Mesendoderm (in vitro differentiated cells): ENCODE results near the gene DTNB.

Source experiments
- DNase-seq: peaks from one replicate; pipeline ENCODE4 v3.0.0; 2013
- H2AK5ac ChIP-seq: 2 replicates; pipeline ENCODE4 v1.6.1; 2013; ENCODE audit warnings: low read length, inconsistent platforms
- H2BK120ac ChIP-seq: 2 replicates; pipeline ENCODE4 v1.6.1; 2013; ENCODE audit warnings: low read depth, mild to moderate bottlenecking, low read length, moderate library complexity, mixed read lengths
- H2BK15ac ChIP-seq: replicated peaks from 2 replicates; pipeline ENCODE4 v1.6.1; 2013; ENCODE audit warnings: low read depth, mild to moderate bottlenecking, moderate library complexity
- H2BK5ac ChIP-seq: 2 replicates; pipeline ENCODE4 v1.6.1; 2013; ENCODE audit warnings: low read length, inconsistent platforms
- H3K18ac ChIP-seq: 2 replicates; pipeline ENCODE4 v1.6.1; 2013; ENCODE audit warnings: mild to moderate bottlenecking, low read length, mixed read lengths
- H3K23ac ChIP-seq: one replicate; pipeline ENCODE4 v1.6.1; 2013; ENCODE audit warnings: low read length
- H3K27ac ChIP-seq: 2 replicates; pipeline ENCODE4 v1.5.1; 2013; ENCODE audit warnings: low read depth, mild to moderate bottlenecking, inconsistent platforms, low read length, moderate library complexity
- H3K27me3 ChIP-seq: 2 replicates; pipeline ENCODE4 v1.6.1; 2013; ENCODE audit warnings: low read length, control low read depth, mild to moderate bottlenecking, inconsistent platforms; ENCODE audit not compliant: insufficient read depth, poor library complexity
- H3K36me3 ChIP-seq: 2 replicates; pipeline ENCODE4 v1.6.1; 2013; ENCODE audit warnings: low read length, inconsistent platforms; ENCODE audit not compliant: control insufficient read depth, insufficient read depth
- H3K4ac ChIP-seq: one replicate; pipeline ENCODE4 v1.6.1; 2013; ENCODE audit warnings: low read depth, mild to moderate bottlenecking, low read length, moderate library complexity
- H3K4me1 ChIP-seq: 2 replicates; pipeline ENCODE4 v1.6.1; 2013; ENCODE audit warnings: low read depth, low read length, inconsistent platforms; ENCODE audit not compliant: control insufficient read depth
- H3K4me2 ChIP-seq: 2 replicates; pipeline ENCODE4 v1.6.1; 2013; ENCODE audit warnings: low read length
- H3K4me3 ChIP-seq: 2 replicates; pipeline ENCODE4 v1.5.1; 2013; ENCODE audit warnings: mild to moderate bottlenecking, low read length
- H3K56ac ChIP-seq: one replicate; pipeline ENCODE4 v1.6.1; 2013; ENCODE audit warnings: low read length
- H3K79me1 ChIP-seq: 2 replicates; pipeline ENCODE4 v1.6.1; 2013; ENCODE audit warnings: low read length, inconsistent platforms
- H3K79me2 ChIP-seq: 2 replicates; pipeline ENCODE4 v1.6.1; 2013; ENCODE audit warnings: mild to moderate bottlenecking, low read length; ENCODE audit not compliant: control insufficient read depth, insufficient read depth
- H3K9ac ChIP-seq: 2 replicates; pipeline ENCODE4 v1.6.1; 2013; ENCODE audit warnings: low read length, inconsistent platforms
- H4K5ac ChIP-seq: one replicate; pipeline ENCODE4 v1.6.1; 2013; ENCODE audit warnings: low read length
- H4K8ac ChIP-seq: one replicate; pipeline ENCODE4 v1.6.1; 2013; ENCODE audit warnings: low read depth, mild to moderate bottlenecking, control low read depth, low read length, moderate library complexity
- WGBS: extraction: QIAGEN DNeasy Blood & Tissue Kit; methylation state at CpG from one replicate; pipeline ENCODE4 v1.1.7; 2013; ENCODE audit warnings: low lambda C conversion rate, missing lambda C conversion rate; ENCODE audit not compliant: insufficient coverage; ENCODE audit errors: extremely low coverage; 5-methylcytosine and 5-hydroxymethylcytosine counted together

DTNB gene

DNA sequence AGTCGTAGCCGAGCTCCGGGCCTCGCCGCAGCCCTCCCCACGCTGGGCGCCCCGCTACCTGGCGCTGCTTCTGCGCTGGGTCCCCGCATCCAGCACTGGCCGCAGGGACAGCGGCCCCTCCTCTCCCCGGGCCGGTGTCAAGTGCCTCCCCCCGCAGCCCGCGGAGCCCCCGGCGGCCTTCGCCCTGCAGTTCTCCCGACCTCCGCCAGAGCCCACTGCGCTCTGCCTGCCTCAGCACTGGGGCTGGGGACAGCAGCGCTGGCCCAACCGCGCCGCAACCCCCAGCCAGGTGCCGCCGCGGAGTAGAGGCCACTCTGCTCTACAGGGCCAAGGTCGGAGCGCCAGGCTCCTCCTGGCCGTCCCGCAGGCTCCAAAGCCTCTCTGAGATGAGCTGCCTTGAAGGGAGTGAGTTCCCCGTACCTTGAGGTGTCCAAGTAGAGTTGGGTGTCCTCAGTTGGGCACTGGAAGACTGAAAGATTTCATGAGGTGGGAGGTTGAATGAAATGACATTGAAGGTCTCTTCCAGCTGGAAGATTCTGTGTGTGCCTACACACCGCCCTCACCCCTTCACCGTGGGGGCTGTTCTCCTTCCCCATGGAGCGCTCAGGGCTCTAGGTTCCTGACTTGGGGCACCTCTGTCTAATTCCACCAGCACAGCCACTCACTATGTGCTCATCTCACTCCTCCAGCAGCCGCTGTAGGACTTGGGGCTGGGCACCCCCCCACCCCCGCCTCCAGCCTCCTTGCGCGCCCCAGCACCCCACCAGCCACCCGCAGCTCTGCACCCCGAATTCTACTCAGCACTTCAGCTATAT is 330.8 kb downstream of the DTNB start:
- Histone ChIP-seq H2BK15ac (no peak overlapping the region), H3K4ac (no peak overlapping the region), H3K9ac (peak overlapping the region; percentile 48), H3K4me1 (peaks cover 2% of the 10 kb centered on the region), H2AK5ac (no peak overlapping the region), H3K79me2 (no peaks in the 10 kb centered on the region), H3K23ac (peak overlapping the region; percentile 66), H4K5ac (no peak overlapping the region), H3K79me1 (no peaks in the 10 kb centered on the region), H3K27ac (no peak overlapping the region), H3K36me3 (no peaks in the 10 kb centered on the region), H3K56ac (peak overlapping the region; percentile 67), H3K4me2 (peak overlapping the region; percentile 71), H3K18ac (peak overlapping the region; percentile 13), H2BK5ac (no peak overlapping the region), H4K8ac (no peak overlapping the region), H2BK120ac (no peak overlapping the region), H3K27me3 (no peaks in the 10 kb centered on the region), H3K4me3 (peak overlapping the region; percentile 19)
- peak; percentile 95 for DNase-seq
- no CpG with 5 or more reads among the region's 45 CpGs for WGBS

DNA sequence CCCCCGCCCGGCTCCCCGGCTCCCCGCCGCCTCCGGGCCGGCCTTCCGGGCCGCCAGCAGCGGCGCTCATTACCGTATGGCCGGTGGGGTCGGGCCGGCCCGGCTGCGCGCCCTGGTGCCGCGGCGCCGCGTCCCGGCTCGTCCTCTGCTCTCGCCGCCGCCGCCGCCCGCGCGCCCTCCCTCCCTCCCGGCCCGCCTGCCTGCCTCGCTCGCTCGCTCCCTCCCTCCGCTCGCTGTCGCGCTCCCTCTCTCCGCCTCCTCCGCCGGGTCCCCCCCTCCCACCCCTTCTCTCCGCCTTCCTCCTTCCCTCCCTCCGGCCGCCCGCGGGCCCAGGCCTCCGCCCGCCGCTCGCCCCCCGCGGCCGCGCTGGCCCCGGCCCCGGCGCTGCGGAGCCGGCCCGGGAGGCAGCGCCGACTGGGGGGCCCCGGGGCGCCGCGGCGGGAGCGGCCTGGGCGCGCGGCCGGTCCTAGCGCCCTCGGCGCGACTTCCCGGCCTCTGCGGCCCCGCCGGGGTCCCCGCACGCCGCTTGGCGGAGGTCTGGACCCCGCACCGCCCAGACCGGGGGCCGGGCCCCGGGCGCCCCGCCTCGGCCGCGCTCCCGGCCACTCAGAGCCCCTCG is 331.5 kb downstream of the DTNB start, which contains the start of gene DNMT3A:
TSS of gene DNMT3A (minus strand) at position 173 of the 619 bp plus-strand sequence. CDS start 27,941 bp downstream, outside the sequence.
- Histone ChIP-seq H3K79me1 (peaks cover 3% of the 10 kb centered on the region), H3K23ac (peak within 1 kb of the TSS; percentile 66), H3K56ac (peak within 1 kb of the TSS; percentile 67), H3K79me2 (no peaks in the 10 kb centered on the region), H3K4me3 (peak within 1 kb of the TSS; percentile 19), H4K5ac (no peak within 1 kb of the TSS), H3K4me1 (no peaks in the 10 kb centered on the region), H2BK120ac (peak within 1 kb of the TSS; percentile 17), H3K36me3 (no peaks in the 10 kb centered on the region), H3K27ac (no peak within 1 kb of the TSS), H4K8ac (no peak within 1 kb of the TSS), H3K18ac (peak within 1 kb of the TSS; percentile 82), H3K4me2 (peak within 1 kb of the TSS; percentile 71), H2BK5ac (no peak within 1 kb of the TSS), H3K9ac (peak within 1 kb of the TSS; percentile 48), H3K27me3 (no peaks in the 10 kb centered on the region), H2AK5ac (no peak within 1 kb of the TSS), H2BK15ac (no peak within 1 kb of the TSS), H3K4ac (no peak within 1 kb of the TSS)
- peak; percentile 56 for DNase-seq
- WGBS, result no CpG with 5 or more reads among the region's 100 CpGs

DNA sequence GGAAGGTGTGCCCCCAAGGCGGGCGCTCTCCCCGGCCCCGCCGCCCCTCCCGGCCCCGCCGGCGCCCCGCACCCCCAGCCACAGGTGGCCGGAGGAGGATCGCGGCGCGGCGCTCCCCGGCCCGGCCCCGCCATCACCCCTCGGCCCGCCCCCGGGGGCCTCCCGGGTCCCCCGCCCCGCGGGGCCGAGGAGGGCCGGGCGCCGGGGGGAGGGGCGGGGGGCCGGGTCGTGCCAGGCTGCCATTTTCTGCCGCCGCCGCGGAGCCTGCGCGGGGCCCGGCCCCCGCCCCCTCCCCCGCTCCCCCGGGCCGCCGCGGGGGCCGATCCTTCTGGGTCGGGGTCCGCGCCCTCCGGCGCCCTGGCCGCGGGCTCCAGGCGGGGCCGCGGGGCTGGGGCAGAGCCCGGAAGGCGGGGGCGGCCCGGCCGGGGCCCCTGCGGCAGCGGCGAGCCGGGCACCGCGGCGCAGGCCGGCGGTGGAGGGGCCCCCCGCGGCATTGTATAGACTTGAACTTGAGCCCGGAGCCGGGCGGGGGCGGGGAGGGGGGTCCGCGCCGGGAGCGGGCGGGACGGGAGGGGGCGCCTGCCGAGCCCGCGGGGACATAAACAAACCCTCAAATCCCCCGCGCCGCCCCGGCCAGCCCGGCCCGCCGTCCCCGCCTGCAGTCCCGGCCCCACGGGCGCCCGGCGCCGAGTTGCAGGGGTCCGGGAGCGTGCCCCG is 332.2 kb downstream of the DTNB start:
- no CpG with 5 or more reads among the region's 104 CpGs for WGBS
- Histone ChIP-seq H3K56ac (peak overlapping the region; percentile 67), H3K23ac (no peak overlapping the region), H3K36me3 (no peaks in the 10 kb centered on the region), H4K8ac (no peak overlapping the region), H4K5ac (no peak overlapping the region), H3K4ac (no peak overlapping the region), H3K79me1 (peaks cover 3% of the 10 kb centered on the region), H2AK5ac (no peak overlapping the region), H3K9ac (peak overlapping the region; percentile 42), H2BK120ac (peak overlapping the region; percentile 17), H3K27ac (no peak overlapping the region), H3K27me3 (no peaks in the 10 kb centered on the region), H3K18ac (peak overlapping the region; percentile 82), H3K4me1 (no peaks in the 10 kb centered on the region), H2BK15ac (no peak overlapping the region), H3K4me2 (no peak overlapping the region), H3K4me3 (no peak overlapping the region), H2BK5ac (no peak overlapping the region), H3K79me2 (no peaks in the 10 kb centered on the region)
- DNase-seq, result no peak

DNA sequence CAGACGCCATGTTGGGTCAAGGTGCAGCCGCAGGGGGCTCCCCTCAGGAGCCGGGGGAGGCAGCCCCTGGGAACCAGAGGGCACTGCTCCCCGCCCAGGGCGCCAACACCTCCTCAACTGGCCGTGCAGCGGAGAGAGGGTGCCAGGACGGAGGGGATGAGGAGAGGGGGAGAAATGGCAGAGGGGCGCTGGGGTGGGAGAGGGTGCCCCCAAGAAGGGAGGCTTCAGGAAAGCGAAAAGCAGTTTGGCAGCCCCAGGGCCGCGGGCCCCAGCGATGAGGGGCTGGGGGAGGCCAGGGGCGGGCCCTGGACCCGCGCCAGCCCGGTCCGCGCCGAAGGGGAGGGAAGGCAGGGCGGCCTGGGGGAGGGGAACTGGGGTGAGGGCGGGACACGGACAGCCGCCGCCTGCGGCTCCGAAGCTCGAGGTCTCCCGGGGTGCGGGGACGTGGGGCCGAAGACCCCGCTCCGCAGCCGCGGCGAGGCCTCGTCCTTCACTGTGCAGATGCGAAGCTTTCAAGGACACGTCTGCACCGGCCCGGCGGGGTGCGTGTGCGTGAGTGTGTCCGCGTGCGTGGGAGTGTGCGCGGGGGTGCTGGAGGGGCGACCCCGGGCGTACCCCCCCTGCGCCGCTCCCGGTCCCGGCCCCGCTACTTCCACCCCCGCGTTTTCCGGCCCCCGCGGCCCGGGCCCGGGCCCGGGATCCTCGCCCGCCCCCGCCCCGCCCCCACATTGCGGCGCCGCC is 333.0 kb downstream of the DTNB start:
- Histone ChIP-seq H3K36me3 (no peaks in the 10 kb centered on the region), H3K4ac (no peak overlapping the region), H3K27me3 (no peaks in the 10 kb centered on the region), H4K5ac (no peak overlapping the region), H2AK5ac (no peak overlapping the region), H4K8ac (no peak overlapping the region), H3K18ac (peak overlapping the region; percentile 56), H3K4me3 (no peak overlapping the region), H2BK5ac (no peak overlapping the region), H2BK120ac (peak overlapping the region; percentile 17), H3K4me1 (no peaks in the 10 kb centered on the region), H3K4me2 (peak overlapping the region; percentile 61), H3K23ac (no peak overlapping the region), H3K56ac (peak overlapping the region; percentile 85), H3K27ac (no peak overlapping the region), H2BK15ac (no peak overlapping the region), H3K9ac (peak overlapping the region; percentile 61), H3K79me1 (peaks cover 3% of the 10 kb centered on the region), H3K79me2 (no peaks in the 10 kb centered on the region)
- no CpG with 5 or more reads among the region's 73 CpGs for WGBS
- no peak for DNase-seq

DNA sequence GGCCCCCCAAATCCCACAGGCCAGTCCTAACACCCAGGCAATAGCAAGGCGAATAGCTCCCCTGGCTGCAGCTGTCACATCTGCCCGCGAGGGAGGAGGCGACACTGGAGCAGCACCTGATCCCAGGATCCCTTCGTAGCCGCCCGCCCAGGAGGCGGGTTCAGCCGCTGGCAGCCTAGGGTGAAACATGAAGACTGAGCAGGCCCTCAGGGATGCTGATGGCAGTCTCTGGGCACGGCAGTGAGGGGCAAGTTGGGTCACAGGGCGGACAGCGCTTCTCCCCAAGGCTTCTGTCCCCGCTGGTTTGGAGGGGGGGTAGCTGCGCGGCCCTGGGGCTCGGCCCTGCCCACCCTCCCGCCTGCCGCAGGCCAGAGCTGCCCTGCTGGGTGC is 333.6 kb downstream of the DTNB start:
- Histone ChIP-seq H3K9ac (no peak overlapping the region), H3K27me3 (no peaks in the 10 kb centered on the region), H2BK5ac (no peak overlapping the region), H3K79me2 (no peaks in the 10 kb centered on the region), H3K27ac (no peak overlapping the region), H2BK15ac (no peak overlapping the region), H3K18ac (peak overlapping the region; percentile 56), H2BK120ac (no peak overlapping the region), H4K5ac (no peak overlapping the region), H3K4me1 (no peaks in the 10 kb centered on the region), H4K8ac (no peak overlapping the region), H3K56ac (peak overlapping the region; percentile 85), H3K4ac (no peak overlapping the region), H3K79me1 (peaks cover 3% of the 10 kb centered on the region), H3K23ac (no peak overlapping the region), H2AK5ac (no peak overlapping the region), H3K4me3 (no peak overlapping the region), H3K4me2 (peak overlapping the region; percentile 38), H3K36me3 (no peaks in the 10 kb centered on the region)
- peak; percentile 57 for DNase-seq
- no CpG with 5 or more reads among the region's 18 CpGs for WGBS
